A549 (cell line): ENCODE data around the gene DHPS. TPM values are rescaled to one million over a fixed set of nuclear protein-coding genes. Genes with fewer than 3 reads are reported as not detected.

Experiments
- ATAC-seq, 2 experiments: fragments of 200-7000 bp in 1 of 2; fragments of >200 bp in 1 of 2; cut with Nextera tagmentation in 1 of 2; cut with Tn5 transposase in 1 of 2; 3 replicates each; pipeline versions ENCODE4 v1.8.0 to v1.9.1; 2018 to 2020; ENCODE audit warnings: mild to moderate bottlenecking in 1 of 2, moderate library complexity in 1 of 2
- CTCF ChIA-PET: fragments of 300-600 bp; sonication (Branson Sonifier 250); formaldehyde crosslinking; extraction: SDS; loops from one replicate; lab custom pipeline; 2021; ENCODE audit warnings: antibody characterized with exemption, inconsistent platforms; lab: Yijun Ruan, JAX
- POLR2A ChIA-PET: fragments of 350-600 bp; formaldehyde crosslinking; extraction: SDS; loops from one replicate; lab custom pipeline; 2021; ENCODE audit warnings: antibody characterized with exemption, inconsistent platforms; lab: Yijun Ruan, JAX
- DNase-seq, 2 experiments: peaks; one replicate each; pipeline versions ENCODE4 v3.0.0 to v3.0.0-alpha.2; 2011 to 2016; ENCODE audit warnings: low read depth in 1 of 2, low spot score in 1 of 2
- FAIRE-seq: peaks from 2 replicates; lab custom pipeline; 2011; peaks lifted over from hg19 to GRCh38; lab: Jason Lieb, UNC
- H3K27ac ChIP-seq, 2 experiments: fragments of >200 bp; sonication (Bioruptor Twin); formaldehyde crosslinking; 3 replicates each; pipeline ENCODE4 v1.5.1; 2016 to 2017
- H3K4me1 ChIP-seq: fragments of >200 bp; sonication (Bioruptor Twin); formaldehyde crosslinking; 3 replicates; pipeline ENCODE4 v1.6.1; 2016
- H3K4me2 ChIP-seq: fragments of >200 bp; sonication (Bioruptor Twin); formaldehyde crosslinking; 3 replicates; pipeline ENCODE4 v1.6.1; 2016
- H3K4me3 ChIP-seq: fragments of >200 bp; sonication (Bioruptor Twin); formaldehyde crosslinking; 3 replicates; pipeline ENCODE4 v1.5.1; 2016
- H3K9me3 ChIP-seq: fragments of >200 bp; sonication (Bioruptor Twin); formaldehyde crosslinking; 3 replicates; pipeline ENCODE4 v1.6.1; 2016
- CBX2 ChIP-seq: fragments of 200-600 bp; sonication (generic); IDR thresholded peaks from 2 replicates; pipeline ENCODE4 v1.6.1; 2016; ENCODE audit warnings: low read depth, mild to moderate bottlenecking, borderline replicate concordance
- CEBPB ChIP-seq, 2 experiments: fragments of >200 bp in 1 of 2; sonication (Bioruptor Twin) in 1 of 2; formaldehyde crosslinking in 1 of 2; IDR thresholded peaks; 2 replicates each; pipeline ENCODE4 v1.6.1; 2012 to 2016
- CHD2 ChIP-seq: fragments of 150-350 bp; IDR thresholded peaks from 2 replicates; pipeline ENCODE4 v1.6.1; 2014; ENCODE audit warnings: low read length; ENCODE audit not compliant: partially characterized antibody
- CHD4 ChIP-seq: fragments of 200-600 bp; sonication (generic); IDR thresholded peaks from 2 replicates; pipeline ENCODE4 v1.6.1; 2016; ENCODE audit warnings: antibody characterized with exemption, mild to moderate bottlenecking, borderline replicate concordance
- EHF ChIP-seq: fragments of 250-450 bp; sonication (Bioruptor Pico); IDR thresholded peaks from 2 replicates; pipeline ENCODE4 v1.5.0; 2020; ENCODE audit warnings: mild to moderate bottlenecking
- ESRRA ChIP-seq: fragments of 150-350 bp; IDR thresholded peaks from 2 replicates; pipeline ENCODE4 v1.6.1; 2014; ENCODE audit warnings: mild to moderate bottlenecking, low read length, borderline replicate concordance
- GATA3 ChIP-seq: IDR thresholded peaks from 2 replicates; pipeline ENCODE4 v1.6.1; 2012; ENCODE audit warnings: borderline replicate concordance
- JUNB ChIP-seq: fragments of >200 bp; sonication (Bioruptor Twin); formaldehyde crosslinking; IDR thresholded peaks from 2 replicates; pipeline ENCODE4 v1.6.1; 2016
- KDM1A ChIP-seq: fragments of 200-600 bp; sonication (generic); IDR thresholded peaks from 2 replicates; pipeline ENCODE4 v1.6.1; 2016; ENCODE audit warnings: low read depth, mild to moderate bottlenecking
- KDM5A ChIP-seq: fragments of 200-600 bp; sonication (generic); IDR thresholded peaks from 2 replicates; pipeline ENCODE4 v1.6.1; 2016; ENCODE audit warnings: antibody characterized with exemption, mild to moderate bottlenecking
- MAX ChIP-seq: IDR thresholded peaks from 2 replicates; pipeline ENCODE4 v1.6.1; 2012
- NFE2L2 ChIP-seq: fragments of 150-350 bp; conservative IDR thresholded peaks from 2 replicates; pipeline ENCODE4 v1.6.1; 2014; ENCODE audit warnings: low read length
- NR3C1 ChIP-seq: fragments of >200 bp; sonication (Bioruptor Twin); formaldehyde crosslinking; IDR thresholded peaks from 3 replicates; pipeline ENCODE4 v1.6.1; 2017
- PBX3 ChIP-seq: IDR thresholded peaks from 2 replicates; pipeline ENCODE4 v1.6.1; 2012
- RARB ChIP-seq: fragments of 250-450 bp; sonication (Bioruptor Pico); IDR thresholded peaks from 2 replicates; pipeline ENCODE4 v1.8.0; 2021; ENCODE audit warnings: mild to moderate bottlenecking, moderate library complexity
- RFX5 ChIP-seq: fragments of 450-650 bp; IDR thresholded peaks from 2 replicates; pipeline ENCODE4 v1.7.1; 2014; ENCODE audit warnings: antibody characterized with exemption, mild to moderate bottlenecking, moderate library complexity
- SMC3 ChIP-seq: fragments of >200 bp; sonication (Bioruptor Twin); formaldehyde crosslinking; IDR thresholded peaks from 3 replicates; pipeline ENCODE4 v1.6.1; 2018; ENCODE audit warnings: inconsistent platforms
- SREBF2 ChIP-seq: fragments of 450-650 bp; IDR thresholded peaks from 2 replicates; pipeline ENCODE4 v1.6.1; 2014; ENCODE audit warnings: mild to moderate bottlenecking, moderate library complexity
- TP53 ChIP-seq: fragments of 250-450 bp; sonication (Bioruptor Pico); IDR thresholded peaks from 2 replicates; pipeline ENCODE4 v1.5.0; 2021; ENCODE audit warnings: mild to moderate bottlenecking, moderate library complexity
- ZC3H11A ChIP-seq: fragments of 450-650 bp; IDR thresholded peaks from 2 replicates; pipeline ENCODE4 v1.6.1; 2014; ENCODE audit warnings: antibody characterized with exemption, mild to moderate bottlenecking
- whole genome bisulfite sequencing: methylation state at CpG from one replicate; pipeline ENCODE4 v1.1.6; 2017; ENCODE audit errors: missing lambda C conversion rate; 5-methylcytosine and 5-hydroxymethylcytosine counted together
- polyA plus RNA-seq, 4 experiments: library from polyadenylated mRNA; depleted of rRNA in 3 of 4; stranded (reverse); fragments of >200 nt; fragmentation: RNase III in 1 of 4; extraction: RNeasy Plus Mini Kit Qiagen cat#74134 plus additional on column Dnase treatment in 1 of 4; gene quantifications; 2 replicates in 3 of 4; 3 replicates in 1 of 4; pipeline ENCODE4 v1.2.3, GENCODE V29; 2011 to 2017
- TF ChIP-seq, protein P1 (sequence below): fragments of 250-450 bp; sonication (Bioruptor Pico); IDR thresholded peaks from 2 replicates; pipeline ENCODE4 v1.5.0; 2020; ENCODE audit warnings: low read depth, mild to moderate bottlenecking, moderate library complexity
- TF ChIP-seq, protein P2 (sequence below): fragments of >200 bp; sonication (Bioruptor Twin); formaldehyde crosslinking; IDR thresholded peaks from 3 replicates; pipeline ENCODE4 v1.5.1; 2016

DHPS gene
- polyA plus RNA-seq, 2 of the 4 experiments (the other 2 are of a cell fraction) = 57.8 to 71.9 TPM

DNA sequence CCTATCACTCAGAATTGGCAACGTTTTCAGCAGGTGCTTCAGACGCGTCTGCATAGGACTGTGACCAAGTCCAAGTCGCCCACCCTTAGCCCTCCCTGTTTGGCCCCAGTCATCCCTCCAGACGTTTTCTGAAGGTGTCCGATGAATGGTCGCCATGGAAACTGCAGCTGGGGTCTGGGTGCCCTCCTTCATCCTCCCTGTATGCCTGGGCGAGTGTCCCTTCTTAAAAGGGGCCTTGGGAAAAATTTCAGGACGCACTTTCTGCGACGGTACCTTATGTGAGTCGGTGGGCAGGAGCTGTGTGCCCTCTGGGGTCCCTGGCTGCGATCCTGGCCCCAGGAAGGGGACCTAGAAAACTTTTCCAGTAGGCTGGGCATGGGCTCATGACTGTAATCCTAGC, 40.2 kb downstream of the DHPS start:
- 54% methylated on average over 8 of the region's 13 CpGs for WGBS
- Histone ChIP-seq H3K4me2 (no peak overlapping the region), H3K4me3 (no peak overlapping the region), H3K27ac (no peak overlapping the region), H3K9me3 (peaks cover 19% of the 10 kb centered on the region; the same call in 2 of the 3 replicates), H3K4me1 (no peaks in the 10 kb centered on the region)
- TF ChIP-seq NFE2L2 (no peak), GATA3 (no peak)
- ATAC-seq = no peak
- ChIA-PET CTCF (no interaction called here), POLR2A (no interaction called here)
- FAIRE-seq = no peak
- no peak for DNase-seq

DNA sequence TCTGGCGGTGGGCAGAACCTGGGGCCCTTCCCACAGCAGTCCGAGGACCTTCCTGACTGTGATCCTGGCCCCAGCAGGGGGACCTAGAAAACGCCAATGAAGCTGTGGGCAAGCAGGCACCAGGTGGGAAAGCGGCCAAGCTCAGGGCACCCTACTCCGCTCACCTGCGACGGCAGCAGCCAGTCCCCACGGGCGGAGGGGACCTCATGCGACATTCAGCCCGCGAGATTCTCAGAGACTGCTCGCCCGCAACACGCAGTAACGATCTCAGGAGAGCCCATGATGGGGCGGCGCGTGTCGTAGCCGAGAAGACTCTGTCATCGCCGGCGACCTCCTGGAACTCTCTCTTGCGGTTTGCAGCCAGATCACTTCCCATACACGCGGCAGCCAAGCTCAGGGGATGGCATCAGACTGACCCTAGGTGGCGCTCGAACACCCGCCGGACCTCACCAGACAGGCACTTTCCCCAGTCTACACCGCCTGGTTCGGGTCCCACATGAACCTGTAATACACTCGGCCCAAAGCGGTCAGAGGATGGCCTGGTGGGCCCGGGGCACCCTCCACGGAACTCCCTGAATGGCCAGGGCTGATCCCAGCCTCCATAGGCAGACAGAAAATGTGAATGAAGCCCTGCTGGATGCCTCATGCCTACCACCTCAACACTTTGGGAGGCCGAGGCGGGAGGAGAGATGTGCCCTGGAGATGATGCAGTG, 41.6 kb downstream of the DHPS start:
- no peak for FAIRE-seq
- peaks cover 25% of the 10 kb centered on the region; the same call in 2 of the 3 replicates for H3K9me3 ChIP-seq
- no peak overlapping the region for H3K4me3 ChIP-seq
- CTCF ChIA-PET = no interaction called here
- WGBS = 33% methylated on average over 14 of the region's 39 CpGs
- peak in 1 of 2 experiments; percentile 69; a peak in 4 of 6 replicates for ATAC-seq
- no peaks in the 10 kb centered on the region for H3K4me1 ChIP-seq
- no peak for TF ChIP-seq PBX3
- TF ChIP-seq, protein P1, sequence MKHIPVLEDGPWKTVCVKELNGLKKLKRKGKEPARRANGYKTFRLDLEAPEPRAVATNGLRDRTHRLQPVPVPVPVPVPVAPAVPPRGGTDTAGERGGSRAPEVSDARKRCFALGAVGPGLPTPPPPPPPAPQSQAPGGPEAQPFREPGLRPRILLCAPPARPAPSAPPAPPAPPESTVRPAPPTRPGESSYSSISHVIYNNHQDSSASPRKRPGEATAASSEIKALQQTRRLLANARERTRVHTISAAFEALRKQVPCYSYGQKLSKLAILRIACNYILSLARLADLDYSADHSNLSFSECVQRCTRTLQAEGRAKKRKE (CRISPR knock-in tag) = no peak
- TF ChIP-seq, protein P2, sequence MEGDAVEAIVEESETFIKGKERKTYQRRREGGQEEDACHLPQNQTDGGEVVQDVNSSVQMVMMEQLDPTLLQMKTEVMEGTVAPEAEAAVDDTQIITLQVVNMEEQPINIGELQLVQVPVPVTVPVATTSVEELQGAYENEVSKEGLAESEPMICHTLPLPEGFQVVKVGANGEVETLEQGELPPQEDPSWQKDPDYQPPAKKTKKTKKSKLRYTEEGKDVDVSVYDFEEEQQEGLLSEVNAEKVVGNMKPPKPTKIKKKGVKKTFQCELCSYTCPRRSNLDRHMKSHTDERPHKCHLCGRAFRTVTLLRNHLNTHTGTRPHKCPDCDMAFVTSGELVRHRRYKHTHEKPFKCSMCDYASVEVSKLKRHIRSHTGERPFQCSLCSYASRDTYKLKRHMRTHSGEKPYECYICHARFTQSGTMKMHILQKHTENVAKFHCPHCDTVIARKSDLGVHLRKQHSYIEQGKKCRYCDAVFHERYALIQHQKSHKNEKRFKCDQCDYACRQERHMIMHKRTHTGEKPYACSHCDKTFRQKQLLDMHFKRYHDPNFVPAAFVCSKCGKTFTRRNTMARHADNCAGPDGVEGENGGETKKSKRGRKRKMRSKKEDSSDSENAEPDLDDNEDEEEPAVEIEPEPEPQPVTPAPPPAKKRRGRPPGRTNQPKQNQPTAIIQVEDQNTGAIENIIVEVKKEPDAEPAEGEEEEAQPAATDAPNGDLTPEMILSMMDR = no peak
- no peak for TF ChIP-seq KDM1A
- no peak for TF ChIP-seq CHD4
- no peak for TF ChIP-seq MAX
- no peak for TF ChIP-seq KDM5A
- TF ChIP-seq SREBF2 = no peak
- TF ChIP-seq ESRRA = no peak
- TF ChIP-seq JUNB = no peak
- TF ChIP-seq CHD2 = no peak
- TF ChIP-seq SMC3 = no peak
- TF ChIP-seq TP53 (CRISPR knock-in tag) = no peak
- no peak for TF ChIP-seq NR3C1
- no peak for TF ChIP-seq RARB (CRISPR knock-in tag)
- TF ChIP-seq EHF (CRISPR knock-in tag) = no peak
- no peak for TF ChIP-seq RFX5
- TF ChIP-seq CEBPB (IDR thresholded peaks at IDR 0.05) = no peak
- TF ChIP-seq ZC3H11A = no peak
- TF ChIP-seq CBX2 = no peak
- POLR2A ChIA-PET = interaction anchor here (0.6 kb wide), 1 partner anchor 25 kb away, joined by 4 read pairs; no protein-coding TSS in a partner anchor
- no peak overlapping the region for H3K27ac ChIP-seq
- DNase-seq = peak in 1 of 2 experiments; percentile 45
- H3K4me2 ChIP-seq = no peak overlapping the region
